Measurements from ENCODE around the gene MPI.

The MPI gene, protein sequence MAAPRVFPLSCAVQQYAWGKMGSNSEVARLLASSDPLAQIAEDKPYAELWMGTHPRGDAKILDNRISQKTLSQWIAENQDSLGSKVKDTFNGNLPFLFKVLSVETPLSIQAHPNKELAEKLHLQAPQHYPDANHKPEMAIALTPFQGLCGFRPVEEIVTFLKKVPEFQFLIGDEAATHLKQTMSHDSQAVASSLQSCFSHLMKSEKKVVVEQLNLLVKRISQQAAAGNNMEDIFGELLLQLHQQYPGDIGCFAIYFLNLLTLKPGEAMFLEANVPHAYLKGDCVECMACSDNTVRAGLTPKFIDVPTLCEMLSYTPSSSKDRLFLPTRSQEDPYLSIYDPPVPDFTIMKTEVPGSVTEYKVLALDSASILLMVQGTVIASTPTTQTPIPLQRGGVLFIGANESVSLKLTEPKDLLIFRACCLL

DNA sequence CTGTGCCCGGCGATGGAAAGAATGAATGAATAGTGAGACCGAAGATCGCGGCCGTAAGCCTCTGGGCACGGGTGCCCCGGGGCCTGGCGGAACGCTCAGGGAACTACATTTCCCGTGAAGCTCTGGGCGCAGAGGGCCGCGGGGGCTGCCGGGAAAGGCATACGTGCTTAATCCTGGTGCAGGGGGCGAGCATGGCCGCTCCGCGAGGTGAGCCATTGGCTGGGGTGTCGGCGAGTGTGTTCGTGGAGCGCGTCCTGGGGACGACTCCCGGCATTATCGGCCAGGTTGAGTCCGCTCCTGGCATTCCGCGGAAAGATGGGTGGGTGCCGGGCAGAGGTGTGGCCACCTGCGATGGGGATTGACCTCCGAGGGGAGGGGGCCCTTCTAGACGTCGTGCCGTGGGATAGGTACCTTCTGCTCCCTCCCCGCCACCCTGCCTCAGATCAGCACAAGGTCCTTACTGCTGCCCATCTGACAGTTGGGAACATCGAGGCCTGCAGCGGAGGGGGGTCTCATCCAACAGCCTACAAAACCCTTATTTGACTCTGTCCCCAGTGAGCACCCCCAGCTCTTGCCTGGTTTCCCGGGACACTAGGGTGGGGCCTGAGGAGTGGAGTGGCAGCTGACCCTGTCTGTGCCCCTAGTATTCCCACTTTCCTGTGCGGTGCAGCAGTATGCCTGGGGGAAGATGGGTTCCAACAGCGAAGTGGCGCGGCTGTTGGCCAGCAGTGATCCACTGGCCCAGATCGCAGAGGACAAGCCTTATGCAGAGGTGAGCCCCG, at the start of gene MPI:
Gene MPI (plus strand): TSS at position 160 of the 782 bp plus-strand sequence. CDS start 32 bp downstream, at position 192.
- peak; percentile 83 for DNase-seq (ENCODE audit: low spot score)

DNA sequence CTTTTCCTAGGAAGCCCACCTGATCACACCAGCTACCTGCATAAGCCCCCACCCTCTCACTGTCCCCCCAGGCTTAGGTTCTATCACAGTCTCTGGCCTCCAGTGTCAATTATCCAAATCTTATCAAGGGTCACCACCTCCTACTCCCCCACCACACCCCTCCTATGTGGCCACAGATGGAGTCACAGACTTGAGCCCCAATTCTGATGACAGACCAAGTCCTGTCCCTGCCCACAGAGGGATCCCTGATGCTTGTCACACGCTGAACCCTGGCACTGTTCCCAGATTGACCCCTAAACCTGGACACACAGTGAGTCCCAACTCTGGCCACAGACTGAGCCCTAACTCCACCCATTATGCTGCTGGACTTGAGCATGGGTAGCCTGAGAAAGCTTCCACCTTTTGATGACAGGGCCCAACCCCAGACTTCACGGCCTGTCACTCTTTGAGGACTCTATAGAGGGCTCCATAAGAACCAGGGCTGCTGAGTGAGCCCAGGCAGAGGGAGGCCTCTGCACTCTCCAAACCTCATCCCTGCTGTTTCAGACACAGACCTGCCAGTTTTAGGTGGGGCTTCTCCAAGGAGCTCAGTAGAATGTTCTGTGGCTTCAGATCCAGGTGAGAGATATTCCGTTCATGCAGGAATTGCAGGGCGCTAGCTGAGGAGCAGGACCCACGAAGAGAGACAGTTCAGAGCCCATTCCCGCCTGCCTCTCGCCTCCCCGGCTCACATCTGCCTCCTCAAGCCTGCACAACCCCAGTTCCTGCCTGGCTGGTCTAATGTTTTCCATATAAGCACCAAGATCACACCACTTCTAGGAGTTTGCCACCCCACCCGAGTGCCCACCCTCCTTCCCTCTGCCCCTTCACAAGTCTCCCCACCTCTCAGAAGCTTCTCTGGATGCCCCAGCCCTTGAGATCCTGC, 48.7 kb upstream of the MPI start:
- DNase-seq (ENCODE audit: low spot score): no peak

DNA sequence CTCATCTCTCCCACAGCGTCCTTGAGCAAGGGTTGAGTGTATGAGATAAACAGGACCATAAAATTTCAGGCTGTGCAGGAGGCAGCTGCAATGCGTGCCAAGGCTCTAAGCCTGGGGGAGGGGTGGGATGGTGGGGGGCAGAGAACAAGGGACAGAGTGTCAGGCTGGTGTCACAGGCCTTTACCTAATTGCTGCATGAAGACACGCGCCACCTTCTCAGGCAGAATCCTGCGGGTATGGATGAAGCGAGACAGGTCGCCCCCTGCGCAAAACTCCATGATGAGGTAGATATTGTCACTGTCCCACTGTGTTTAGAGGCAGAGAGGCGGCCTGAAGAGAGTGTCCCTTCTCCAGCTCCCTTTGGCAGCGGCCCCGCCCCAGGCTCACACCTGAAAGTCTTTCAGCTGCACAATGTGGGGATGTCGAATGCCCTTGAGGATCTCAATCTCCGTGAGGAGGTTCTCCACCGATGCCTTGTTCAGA, 47.9 kb upstream of the MPI start:
- DNase-seq (ENCODE audit: low spot score): no peak

DNA sequence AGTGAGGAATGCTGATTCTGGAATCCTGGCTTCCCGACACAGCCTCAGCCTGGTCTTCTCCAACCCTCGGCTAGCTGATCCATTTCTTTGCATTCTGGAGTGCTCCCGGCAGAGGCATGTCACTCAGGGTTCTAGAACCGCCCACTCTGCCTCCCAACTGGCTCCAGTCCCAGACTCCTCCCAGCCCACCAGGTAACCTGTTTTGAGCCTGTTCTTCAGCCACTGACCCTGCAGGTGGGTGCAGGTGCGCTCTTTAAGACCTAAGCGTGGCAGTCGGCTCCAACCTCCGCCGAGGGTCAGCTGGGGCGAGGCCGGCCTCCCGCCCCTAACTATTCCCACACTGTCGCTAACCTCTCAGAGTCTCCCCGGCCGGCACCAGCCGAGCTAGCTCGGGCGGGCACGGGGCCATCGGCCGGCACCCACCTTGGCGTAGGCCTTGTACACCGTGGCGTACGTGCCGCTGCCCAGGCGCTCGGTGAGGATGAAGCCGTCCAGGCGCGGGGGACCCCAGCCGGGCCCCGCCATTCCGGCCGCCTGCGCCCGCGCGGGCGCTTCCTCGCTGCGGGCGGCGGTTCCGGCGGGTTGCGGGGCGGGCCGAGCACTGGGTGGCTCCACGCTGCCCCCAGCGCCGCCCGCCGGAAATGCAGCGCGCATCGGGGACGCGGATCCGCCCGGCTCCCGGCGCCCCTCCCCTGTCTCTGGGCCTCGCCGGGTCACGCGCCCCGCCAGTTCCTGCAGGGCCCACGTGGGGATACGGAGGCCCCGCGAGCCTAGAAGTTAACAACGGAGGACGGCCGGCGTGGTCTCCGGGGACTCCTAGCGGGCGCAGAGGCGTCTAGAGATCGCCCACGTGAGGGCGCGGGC, 47.0 kb upstream of the MPI start, which contains the start of gene ULK3:
Gene ULK3 (minus strand): TSS at position 576 of the 864 bp plus-strand sequence. CDS start 51 bp downstream, at position 525.
- peak; percentile 91 for DNase-seq (ENCODE audit: low spot score)

DNA sequence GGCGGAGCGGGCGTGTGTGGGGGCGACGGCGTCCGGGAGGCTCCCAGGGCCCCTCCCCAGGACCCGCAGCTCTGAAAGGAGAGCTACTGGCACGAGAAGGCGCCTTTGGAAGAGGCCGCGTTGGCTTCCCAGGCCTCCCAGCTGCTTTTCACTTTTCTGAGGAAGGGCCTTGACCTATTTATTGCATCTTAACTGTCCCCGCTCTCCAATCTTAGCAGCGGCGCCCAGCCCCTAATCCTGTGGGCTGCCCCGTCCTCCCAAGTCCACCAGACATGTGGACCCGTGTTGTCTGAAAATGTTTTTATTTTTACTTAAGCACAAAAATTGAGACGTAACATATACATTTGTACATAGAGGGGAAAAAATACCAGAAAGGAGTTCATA, 46.4 kb upstream of the MPI start:
- DNase-seq (ENCODE audit: low spot score): no peak

DNA sequence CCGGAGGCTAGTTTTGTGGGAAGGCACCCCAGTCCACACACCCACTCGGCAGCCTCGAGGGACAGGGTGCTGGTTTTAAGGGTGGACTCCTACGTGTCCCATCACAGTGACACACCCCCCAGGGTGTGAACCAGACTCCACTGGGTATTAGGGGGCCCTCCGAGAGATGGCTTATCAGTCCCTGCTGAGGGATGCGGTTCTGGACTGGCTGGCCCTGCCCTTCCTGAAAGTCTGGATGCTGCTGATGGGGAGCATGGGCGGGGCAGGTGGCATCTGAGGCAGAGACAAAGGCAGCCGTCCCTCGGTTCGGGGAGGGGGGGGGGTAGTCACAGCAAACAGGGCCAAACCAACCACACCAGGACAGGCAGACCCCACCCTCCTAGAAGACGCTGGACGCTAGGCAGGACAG, 45.9 kb upstream of the MPI start:
- DNase-seq (ENCODE audit: low spot score): no peak

DNA sequence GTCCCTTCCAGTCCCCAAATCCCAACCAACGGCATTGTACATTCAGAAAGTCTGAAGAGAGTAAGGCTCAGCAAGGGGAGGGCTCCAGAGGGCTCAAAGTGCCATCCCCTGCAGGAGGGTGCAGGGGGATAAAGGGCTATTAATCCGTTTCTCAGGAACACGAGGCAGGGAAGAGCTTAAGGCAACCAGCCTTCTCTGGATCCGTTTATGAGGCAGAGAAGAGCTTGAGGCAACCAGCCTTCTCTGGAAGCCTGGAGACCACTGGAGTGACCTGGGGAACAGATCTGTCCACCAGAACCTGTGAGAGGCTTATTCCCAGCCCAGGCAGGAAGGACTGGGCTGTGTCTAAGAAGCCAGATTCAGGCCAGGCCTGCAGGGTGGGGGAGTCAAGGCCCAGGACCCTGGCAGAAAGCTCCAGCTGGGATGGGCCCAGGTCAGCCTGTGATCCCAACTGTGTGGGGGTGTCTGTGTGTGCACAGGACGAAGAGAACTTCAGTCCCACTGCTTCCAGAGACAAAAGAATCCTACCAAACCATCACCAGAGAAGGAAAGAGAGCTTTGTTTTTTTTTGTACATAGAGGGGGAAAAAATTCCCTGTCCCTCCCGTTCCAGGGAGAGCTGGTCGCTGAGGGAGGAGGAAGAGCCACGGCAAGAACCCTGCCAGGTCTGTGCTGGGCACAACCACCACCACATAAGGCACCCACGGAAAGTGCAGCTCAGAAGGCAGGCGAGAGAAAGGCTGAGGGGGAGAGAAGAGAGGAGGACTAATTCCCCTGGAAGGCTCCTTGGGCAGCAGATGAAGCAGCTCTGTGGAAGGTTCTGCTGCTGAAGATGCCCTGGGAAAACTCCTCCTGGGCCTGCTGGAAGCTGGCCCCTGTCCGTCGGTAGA, 45.3 kb upstream of the MPI start:
- no peak for DNase-seq (ENCODE audit: low spot score)

DNA sequence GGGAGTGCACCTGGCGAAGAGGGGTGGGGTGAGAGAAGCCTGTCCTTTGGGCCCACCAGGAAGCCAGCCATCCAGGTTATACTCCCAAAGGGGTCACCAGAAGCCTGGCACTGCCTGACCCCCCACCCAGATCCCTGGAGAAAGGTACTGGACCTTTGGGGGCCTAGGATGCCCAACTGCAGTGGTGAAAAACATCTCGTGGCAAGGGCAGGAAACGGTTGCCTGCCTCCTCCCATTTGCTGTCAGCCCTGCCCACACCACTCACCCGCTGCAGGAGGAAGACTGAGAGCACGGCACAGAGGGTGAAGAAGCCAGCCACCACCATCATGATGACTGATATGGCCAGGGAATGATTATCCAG, 44.7 kb upstream of the MPI start:
- DNase-seq (ENCODE audit: low spot score): peak; percentile 63

DNA sequence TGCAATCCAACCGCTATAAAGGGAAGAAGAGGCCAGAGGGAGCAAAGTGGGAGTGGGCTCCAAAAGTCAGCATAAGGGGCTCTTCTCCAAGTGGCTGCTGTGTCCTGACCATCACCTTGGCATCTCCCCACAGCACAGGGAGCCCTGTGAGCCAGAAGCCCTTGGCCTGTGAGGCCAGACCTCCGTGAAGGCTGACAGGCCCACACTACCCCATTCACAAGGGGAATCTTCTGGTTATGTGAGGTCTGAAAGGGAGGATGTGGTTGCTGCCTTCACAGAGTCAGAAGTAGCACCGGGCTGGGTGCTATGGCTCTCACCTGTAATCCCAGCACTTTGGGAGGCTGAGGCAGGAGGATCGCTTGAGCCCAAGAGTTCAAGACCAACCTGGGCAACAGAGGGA, 44.3 kb upstream of the MPI start:
- DNase-seq (ENCODE audit: low spot score): no peak

DNA sequence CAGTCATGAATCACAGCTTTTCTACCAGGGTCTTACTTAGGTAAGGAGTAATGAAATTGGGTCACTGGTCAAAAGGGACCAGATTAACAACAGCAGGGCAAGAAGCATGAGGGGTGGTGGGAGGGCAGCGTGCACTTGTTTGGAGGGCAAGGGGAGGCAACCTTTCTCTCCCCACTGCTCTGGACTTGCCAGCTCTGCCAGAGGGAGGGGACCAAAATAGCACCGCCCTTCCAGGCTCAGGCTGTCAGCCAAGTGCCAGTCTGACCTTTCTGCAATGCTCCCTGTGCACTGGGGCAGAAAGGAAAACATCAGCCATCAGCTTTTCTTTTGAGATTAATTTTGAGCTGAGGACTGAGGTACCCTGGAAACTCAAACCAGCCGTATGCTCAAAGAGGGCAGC, 42.4 kb upstream of the MPI start:
- DNase-seq (ENCODE audit: low spot score): no peak

DNA sequence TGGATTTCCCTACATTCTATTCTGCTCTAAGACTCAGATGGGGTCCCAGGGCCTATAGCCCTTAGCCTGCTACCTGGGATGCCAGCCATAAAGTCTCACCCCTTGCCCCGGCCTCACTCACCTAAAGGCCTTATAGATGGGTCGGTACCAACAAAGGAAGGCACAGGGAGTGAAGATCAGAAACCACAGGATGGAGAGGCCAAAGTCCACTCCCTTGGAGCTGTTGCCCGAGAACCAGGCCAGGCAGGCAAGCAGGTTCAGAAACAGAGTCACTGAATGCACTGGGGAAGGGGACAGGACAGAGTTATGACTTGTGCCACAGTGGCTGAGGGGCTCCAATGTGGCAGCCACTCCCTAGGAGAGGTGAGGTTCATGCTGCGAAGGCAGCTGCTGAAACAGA, 39.4 kb upstream of the MPI start:
- no peak for DNase-seq (ENCODE audit: low spot score)

DNA sequence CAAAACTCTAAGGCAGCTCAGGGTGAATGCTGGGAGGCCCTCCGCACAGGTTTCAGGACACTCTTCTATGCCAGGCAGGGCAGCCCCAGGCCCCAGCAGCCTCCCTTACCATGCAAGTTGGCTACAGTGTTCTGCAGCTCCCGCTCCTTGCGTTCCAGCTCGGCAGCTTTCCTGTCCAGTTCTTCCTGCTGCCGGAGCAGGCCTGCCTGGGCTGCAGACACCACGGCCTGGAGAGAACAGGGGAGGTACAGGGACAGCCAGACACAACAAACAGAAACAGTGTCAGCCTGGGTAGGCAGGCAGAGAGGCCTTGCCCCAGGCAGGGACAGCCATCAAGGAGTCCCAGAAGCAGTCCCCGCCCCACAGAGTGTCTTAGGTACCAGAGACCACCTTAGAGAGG, 37.9 kb upstream of the MPI start:
- no peak for DNase-seq (ENCODE audit: low spot score)

DNA sequence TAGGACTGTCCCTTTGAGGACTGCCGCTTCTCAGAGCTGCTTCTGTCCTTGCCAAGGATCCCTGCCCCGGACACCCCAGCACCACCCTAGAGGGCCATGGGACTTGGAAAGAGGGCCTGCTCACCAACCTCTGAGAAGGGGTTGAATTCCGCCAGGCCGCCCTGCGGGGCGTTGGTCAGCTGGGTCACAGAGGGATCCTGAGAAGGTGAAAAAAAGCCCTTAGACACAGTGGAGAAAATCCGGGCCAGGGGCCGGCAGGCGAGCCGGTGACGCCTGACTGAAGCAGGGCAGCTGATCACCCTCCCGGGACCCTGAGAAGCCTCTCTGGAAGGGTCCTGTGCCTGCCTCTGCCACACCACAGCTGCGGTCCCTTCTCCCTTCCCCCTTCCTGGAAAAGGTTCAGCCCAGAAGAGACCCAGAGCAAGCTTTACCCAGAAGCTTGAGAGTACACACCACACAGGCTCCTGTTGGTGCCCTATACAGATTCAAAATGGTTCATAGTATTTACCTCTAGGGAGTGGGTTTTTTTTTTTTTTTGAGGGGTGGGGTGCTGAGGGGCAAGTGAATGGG, 35.3 kb upstream of the MPI start:
- DNase-seq (ENCODE audit: low spot score): no peak

DNA sequence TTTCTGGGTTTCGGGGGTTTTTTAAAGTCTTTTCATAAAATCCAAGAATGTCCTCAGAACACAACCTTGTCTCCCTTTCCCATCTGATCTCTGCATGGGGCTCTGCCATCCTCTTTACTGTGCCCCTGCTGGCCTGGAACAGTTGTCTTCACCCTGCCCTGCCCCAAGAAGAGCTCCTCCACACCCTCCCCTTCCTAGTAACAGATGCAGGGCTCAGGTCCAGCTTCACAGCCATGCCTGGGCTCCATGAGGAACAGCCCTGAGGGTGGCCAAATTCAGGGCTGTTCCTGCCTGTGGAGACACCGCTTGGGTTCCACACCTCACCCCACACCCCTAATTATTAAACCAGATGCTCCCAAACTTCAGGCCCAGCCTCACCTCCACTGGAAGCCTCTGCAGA, 34.0 kb upstream of the MPI start:
- DNase-seq (ENCODE audit: low spot score): no peak

DNA sequence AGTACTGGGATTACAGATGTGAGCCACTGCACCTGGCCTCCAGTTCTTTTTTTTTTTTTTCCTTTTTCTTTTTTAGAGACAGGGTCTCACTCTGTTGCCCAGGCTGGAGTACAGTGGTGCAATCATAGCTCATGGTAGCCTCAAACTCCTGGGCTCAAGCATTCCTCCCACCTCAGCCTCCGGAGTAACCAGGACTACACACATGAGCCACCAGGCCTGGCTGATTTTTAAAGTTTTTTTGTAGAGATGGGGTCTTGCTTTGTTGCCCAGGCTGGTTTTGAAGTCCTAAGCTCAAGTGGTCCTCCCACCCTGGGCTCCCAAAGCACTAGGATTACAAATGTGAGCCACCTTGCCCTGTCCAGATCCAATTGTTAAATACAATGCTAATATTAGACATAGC, 33.3 kb upstream of the MPI start:
- no peak for DNase-seq (ENCODE audit: low spot score)

DNA sequence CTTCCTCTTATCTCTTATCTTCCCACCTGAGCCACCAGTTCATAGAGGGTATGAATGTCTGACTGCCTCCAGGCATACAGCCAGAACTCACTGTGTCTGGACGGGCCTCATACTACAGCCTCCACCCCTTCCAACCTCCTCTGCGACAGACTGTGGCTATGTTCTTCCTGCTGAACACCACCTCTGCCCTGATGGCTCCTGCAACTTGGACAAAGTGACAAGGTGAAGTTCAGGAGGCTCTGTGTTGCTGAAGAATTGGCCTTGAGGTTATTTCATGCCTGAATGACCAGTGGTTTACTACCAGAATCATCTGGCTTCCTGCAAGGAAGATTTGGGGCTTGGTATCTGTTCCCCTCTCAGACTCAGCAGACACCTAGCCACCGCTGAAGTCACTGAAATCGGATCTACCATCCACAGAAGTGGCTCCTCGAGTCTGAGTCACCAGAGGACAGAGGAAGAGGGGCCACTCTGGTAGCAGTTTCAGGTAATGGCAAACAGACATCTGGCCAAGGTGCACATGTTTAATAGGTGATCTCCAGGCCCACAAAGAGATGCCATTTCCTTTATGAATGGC, 32.7 kb upstream of the MPI start:
- DNase-seq (ENCODE audit: low spot score): no peak

DNA sequence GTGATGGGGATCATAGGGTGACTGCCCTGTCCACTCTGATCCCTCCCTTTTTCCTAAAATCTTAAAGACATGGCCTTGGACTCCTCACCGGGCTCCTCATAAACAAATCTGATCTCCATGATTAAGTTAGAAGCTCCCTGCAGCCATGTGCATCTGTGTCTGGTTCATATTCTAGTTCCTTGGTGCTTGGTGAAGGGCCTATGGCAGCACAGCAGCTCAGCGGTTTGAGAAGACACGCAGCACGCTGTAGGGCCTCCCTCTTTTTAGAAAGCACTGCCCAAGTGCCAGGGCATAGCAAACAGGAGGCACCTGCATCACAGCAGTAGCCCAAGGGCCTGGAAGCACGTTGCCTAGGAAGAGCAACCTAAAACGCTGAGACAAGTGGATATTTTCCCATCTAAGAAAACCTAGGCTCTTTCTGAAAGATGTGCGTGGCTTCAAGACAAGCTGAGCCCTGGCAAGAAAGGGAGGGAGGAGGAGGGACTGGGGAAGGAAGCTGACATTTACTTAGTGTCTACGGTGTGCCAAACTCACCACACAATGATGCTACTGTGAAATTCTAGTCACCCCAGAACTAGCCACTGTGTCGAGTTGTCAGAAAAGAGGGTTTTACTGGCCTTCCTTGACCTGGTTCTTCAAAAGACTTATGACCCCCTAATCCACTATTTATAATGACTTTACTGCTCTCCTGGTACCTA, 32.0 kb upstream of the MPI start:
- DNase-seq (ENCODE audit: low spot score): no peak

DNA sequence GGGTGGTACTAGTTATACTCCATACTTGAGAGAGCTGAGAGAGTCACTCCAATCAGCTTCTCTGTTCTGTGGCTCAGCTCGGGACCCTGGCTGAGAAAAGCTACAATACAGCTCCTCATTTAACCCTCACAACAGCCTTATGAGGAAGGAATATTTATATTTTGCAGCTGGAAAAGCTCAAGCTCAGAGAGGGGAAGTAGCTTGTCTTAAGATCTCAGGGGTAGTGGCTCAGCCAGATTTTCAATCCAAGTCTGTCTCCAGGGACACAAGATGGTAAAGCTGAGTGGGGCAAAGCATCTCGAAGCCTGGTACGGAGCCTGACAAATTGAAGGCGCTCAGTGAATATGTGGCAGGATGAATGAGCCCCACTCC, 31.5 kb upstream of the MPI start:
- no peak for DNase-seq (ENCODE audit: low spot score)

Measured in CD4-positive, alpha-beta T cell treated with Interleukin-15 for 4 hours (primary cell).